Stimulated activated CD4-positive, alpha-beta T cell treated with anti-CD3 and anti-CD28 coated beads, Interleukin-2, amount 100 ng/mL, for 24 hours (primary cell): ENCODE results near the gene USP49.
A peak's percentile ranks its signal among the peaks of the same experiment; 100 is the strongest.
"Not testable (repeated sequence)": the region's sequence is repeated elsewhere in the genome, so short reads cannot be mapped to it uniquely, and the experiment has no call there.

Experiments
- DNase-seq, 2 donors: peaks; one replicate each; pipeline ENCODE4 v3.0.0-alpha.2; 2020

Gene USP49

DNA sequence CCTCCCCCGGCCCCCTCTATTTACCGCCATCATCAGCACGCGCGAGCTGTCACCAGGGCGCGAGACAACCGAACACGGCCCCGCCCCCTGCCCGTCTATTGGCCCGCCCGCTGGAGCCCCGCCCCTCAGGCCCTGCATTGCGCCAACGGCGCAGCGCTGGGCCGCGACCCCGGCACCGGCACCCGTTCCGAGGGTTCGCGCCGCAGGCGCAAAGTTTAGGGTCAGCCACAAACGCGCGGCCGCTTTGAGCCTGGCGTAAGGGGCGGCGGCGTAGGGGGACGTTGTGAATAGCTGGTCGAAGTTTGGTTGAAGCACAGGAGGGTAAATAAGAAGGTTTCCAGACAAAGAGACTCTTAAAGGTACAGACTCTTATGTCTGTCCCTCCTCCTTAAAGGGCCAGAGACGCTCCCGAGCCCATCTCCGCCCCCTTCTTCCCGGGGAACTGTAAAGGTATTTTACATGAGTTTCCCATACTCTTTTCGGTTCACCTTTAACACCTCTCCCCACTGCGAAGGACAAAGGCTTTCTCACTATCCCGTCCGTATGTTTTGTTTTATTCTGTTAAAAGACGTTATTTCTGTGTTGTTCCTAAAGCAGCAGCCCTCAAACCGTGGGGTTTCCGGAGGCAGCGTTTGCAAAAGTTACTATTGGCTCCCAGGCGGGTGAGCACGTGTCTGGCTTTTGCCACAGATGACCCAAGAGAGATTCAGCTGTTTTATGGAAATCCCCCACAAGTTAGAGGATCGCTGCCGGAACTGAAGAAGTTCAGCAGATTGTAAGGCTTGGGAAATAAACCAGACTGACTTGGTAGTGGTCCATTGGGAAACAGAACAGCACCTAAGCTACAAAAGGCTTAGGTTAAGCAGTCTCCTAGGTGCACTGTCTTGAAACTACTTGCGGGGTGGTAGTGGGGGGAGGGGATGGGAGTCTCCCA lies at the start of gene USP49:
Gene USP49 (minus strand): TSS at position 76 of the 934 bp plus-strand sequence. CDS start 88,392 bp downstream, outside the sequence.
- peak; percentile 94 to 97 for DNase-seq

DNA sequence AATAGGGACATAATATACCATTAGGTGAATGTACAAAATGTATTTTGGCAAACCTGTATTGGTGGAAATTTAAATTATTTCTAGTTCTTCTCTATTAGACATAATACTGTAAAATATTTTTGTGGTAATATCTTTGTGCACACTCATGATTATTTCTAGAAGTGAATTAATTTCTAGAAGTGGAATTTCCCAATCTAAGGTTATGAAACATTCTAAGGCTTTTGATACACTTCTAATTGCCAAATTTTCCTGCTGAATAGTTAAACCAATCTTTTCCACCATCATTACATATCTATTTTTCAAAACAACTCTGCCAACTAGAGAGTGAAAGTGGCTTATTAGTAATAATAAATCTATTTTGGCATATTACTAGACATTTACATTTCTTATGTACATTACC lies 48.3 kb upstream of the USP49 start:
- no peak for DNase-seq

DNA sequence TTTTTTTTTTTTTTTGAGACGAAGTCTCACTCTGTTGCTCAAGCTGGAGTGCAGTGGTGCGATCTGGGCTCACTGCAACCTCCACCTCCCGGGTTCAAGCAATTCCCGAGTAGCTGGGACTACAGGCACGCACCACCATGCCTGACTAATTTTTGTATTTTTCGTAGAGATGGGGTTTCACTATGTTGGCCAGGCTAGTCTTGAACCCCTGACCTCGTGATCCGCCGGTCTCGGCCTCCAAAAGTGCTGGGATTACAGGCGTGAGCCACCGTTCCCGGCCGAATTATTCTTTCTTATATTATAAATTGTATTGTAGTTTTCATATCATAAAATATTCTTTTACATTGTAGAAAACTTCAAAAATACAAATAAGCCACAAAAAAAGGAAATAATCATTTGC lies 47.7 kb upstream of the USP49 start:
- not testable (repeated sequence) for DNase-seq

DNA sequence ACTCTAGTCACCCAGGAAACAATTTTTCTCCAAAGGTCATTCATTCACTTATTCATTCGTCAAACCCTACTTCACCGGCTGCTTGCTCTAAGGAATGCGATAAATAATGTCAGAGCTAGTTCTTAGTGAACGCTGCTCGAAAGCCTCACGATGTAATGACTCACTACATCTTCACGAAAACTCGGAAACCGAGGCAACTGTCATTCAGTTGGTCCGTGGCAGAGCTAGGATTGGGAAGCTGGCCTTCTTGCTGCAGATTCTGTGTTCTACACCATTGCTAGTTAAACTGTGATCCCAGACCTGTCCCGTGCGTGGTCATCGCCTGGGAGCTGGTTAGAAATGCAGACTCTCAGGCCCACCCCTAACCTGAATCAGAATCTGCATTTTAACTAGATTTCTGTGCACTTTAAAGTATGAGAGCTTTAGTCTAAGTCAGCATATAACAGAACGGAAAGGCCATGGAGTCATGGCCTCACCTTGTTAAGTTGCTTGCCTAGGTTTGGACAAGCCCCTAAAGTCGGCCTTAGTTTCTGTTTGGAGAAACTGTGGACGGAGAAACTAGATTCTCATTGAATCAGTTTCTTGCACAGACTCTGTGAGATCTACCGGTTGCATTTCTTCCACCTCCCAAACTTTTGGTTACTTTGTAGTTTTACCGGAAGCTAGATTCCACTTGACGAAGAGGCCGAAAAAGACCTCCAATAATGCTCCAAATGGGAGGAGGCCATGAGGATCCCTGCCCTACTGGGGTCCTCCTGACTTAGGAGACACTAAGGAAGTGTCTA lies 47.1 kb upstream of the USP49 start:
- peak in 1 of 2 donors; percentile 46 for DNase-seq

DNA sequence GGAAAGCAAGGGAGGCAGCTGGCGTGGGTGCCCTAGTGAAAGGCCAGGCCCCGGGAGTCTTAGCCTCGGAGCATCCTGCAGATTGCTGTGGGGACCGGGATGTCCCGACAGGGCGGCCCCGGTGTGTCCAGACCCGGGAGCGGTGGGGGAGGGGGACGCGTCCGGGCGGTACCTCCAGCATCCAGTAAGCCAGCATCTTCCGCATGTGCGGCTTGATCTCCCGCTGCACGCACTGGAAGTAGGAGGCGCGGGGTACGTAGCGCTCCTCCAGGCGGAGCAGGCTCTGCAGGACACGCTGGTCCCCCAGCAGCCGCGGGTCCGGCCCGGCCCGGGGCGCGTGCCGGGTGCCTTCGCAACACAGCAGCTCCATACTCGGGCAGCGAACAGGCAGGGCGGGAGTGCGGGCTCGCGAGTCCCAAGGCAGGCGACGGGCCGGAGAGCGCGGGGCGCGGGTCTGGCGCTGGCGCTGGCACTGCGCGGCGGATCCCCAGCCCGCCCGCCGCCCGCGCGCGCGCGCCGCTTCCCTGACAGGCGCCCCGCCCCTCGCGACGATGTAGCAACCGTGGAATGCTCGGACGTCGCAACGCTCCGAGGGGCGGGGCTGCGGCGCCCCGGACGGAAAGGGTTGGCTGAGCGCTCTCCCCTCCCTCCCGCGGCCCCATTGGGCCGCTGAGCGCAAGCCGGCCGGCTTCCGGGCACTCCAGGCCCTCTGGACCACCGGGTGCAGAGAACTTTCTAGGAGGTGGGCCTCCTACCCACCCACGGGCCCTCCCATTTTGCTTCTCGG lies 46.3 kb upstream of the USP49 start, which contains the start of gene CCND3:
Gene CCND3 (minus strand): TSS at position 529 of the 787 bp plus-strand sequence. CDS start 159 bp downstream, at position 370.
- peak; percentile 92 to 97 for DNase-seq

DNA sequence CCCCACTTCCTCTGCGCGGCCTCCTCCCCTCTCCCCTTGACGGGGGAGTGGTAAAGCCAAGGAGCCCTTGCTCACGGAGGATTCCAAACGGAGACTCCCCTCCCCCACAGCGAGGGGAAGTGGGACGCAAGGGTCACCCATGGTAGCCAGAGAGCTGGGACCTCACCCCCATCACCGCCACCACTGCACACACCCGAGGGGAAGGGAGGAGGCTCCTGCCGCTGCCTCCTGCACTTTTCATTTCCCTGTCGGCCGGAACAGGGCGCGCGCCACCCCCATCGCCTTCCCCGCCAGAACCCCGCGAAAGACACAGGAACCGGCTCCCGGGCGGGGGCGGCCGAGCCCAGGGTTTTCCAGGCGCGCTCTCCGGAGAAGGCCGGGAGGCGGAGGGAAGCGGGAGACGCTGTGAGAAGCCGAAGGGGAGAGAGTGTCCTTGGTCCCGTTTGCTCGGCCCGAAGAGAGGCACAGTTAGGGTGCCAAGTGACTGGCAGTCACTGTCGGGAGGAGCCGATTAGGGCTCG lies 45.6 kb upstream of the USP49 start:
- DNase-seq: peak; percentile 66

DNA sequence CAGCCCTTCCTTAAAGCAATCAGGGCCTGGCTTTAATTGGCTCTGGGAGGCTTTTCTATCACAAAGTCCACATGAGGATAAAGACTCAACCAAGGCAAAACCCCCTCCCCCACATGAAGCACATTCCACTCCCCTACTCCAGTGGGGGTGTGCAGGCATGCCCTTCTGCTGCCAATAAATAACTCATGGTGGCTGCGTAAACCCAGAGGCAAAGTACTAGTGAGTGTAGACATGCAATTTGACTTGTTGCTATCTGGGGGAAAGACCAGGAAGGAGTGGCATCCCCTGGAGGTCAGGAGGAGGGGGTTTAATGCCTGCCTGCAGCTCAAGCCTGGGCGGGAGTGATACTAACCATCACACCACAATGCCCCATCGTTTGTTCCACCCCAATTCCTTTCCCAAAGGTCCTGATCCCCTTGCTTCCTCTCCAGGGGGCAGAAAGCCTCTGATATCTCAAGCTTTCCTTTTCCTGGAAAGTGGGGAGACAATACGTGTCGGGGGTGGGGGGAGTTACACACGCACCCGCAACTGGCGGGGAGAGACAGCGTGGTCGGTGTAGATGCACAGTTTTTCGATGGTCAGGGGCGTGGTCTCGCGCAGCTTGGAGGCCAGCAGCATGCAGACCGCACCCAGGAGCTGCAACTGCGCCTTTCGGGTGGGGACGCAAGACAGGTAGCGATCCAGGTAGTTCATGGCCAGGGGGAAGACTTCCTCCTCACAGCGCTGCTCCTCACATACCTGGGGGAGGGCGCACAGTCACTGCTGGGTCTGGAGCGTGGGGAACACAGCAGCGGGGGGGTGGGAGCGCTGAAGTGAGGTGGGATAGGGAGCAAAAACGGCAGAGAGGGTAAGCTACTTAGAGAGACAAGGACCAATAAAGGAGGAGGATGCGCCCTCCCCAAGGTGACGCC lies 44.9 kb upstream of the USP49 start:
- peak; percentile 49 to 68 for DNase-seq

DNA sequence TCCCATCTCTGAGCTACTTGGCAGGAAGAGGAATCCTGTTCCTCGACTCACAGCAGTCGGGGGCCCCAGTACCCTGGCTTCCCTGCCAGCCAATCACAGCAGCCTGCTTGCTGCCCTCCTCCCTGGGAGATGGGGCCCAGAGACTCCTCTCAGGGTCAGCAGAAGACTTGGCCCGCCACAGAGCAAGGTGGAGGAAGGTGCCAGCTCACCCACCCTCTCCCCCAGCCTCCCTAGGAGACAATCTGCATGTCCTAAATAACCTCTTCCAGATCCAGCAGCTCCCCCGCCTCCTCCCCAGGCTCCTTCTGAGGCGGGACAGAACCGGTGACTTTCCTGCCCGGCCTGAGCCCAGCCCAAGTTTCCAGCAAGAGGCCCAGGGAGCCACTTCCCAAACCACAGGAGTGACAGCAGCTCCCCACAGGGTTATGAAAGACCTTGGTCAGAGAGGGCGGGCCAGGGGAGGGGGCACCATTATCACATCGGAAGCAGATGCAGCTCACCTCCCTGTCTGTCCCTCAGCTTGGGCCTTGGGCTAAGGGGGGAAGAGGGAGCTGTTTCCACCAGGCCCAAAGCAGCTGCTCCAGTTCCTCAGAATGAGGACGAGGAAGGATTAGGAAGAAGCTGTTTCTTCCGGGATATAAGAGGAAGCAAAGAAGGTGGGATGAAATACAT lies 44.1 kb upstream of the USP49 start:
- DNase-seq: peak; percentile 33 to 65

DNA sequence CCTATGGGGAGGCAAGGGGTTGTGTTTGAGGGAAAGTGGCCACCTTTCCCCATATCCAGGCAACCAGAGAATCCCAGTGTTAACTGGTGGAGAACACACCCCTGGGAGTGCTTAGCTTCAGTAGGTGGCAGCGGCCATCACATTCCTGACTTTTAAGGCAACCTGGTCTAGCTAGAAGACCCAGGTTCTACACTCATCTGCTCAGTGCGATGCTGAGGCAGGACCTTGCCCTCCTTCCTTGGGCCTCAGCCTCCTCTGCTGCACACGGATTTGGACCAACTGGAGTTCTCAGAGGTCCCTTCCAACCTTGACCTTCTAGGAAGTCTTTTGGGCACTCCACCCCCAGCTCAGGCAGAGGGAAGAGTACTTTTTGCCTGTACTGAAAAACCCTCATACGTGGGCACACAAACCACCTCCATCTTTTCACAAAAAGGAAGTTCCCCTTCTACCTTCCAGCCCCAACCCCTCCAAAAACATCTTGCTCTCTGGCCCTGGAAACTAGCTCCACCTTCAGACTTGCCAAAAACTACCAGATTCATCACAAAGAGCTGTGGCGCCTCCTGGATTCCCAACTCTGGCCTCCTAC lies 43.5 kb upstream of the USP49 start:
- DNase-seq: no peak

DNA sequence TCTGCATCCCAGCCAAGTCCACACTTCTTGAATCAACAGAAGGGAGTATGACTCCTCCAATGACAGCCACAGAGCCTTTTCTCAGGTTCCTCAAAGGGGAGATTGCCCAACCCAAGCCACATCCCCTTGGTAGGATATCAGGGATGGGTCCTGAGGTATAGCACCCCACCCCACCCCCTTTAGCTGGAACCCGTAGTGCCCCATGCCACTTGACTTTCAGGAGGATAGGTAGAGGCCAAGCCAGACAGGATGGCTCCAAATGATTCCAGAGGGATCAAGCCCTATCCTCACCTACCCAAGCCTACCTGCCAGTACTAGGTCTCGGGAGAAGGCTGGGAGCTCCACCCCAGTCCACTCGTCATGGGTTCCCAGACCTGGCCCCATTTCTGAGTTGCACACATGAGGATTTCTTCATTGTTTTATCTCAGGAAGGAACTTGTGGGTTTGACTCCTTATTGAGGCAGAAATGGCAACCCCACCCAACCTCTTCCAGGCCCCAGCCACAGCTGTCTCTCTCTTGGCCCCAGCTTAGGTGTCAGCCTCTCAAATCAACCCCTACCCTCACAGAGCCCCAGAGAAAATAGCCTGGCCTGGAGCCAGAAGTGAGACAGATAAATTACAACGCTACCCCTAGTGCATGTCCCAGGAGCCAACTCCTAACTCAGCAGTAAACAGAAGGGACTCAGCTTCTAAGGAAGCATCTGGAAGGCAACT lies 42.8 kb upstream of the USP49 start:
- DNase-seq: peak in 1 of 2 donors; percentile 35

DNA sequence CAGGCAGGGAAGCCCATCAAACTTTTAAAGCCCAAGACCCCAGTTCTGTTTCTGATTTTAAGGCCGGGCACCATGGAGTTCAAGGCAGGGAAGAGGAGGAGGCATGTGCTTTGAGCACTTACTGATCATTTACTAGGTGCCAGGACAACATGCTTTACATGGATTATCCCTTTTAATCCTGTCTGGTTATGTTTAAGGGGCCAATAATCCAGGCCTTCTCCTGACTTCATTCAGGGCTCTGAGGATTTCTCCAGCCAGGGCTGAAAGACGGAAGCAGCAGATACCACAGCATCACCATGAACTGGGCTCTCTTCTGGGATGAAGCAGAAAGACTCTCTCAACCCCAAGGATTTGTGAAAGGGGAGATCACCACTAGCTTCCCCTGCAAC lies 42.3 kb upstream of the USP49 start:
- no peak for DNase-seq

DNA sequence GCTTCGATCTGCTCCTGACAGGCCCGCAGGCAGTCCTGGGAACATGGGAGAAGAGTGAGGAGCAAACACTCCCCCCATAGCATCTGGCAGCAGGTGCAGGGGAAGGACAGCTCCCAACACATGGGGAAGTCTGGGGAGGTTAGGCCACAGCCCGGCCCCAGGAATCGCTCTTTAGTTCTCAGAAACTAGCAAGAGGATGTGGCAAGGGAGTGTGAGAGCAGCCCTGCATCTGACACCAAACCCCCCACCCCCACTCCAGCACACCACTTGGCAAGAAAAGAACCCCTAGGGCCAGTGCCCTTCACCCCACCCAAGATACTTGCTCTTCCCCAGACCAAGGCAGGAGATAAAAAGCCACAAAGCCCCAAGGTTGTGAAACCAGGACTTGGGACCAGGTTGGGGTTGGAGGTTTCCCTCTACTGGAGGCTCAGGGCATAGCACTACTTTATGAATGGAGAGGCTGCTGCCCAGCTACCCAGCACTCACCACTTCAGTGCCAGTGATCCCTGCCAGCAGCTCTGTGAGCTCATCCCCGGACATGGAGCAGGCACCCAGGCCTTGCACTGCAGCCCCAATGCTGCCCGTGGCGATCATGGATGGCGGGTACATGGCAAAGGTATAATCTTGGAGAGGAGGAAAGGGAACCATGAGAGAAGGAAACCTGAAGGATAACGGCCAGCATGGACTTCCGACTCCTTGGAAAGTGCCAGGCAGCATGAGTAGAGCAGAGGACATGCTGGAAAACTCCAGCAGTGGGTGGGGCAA lies 41.1 kb upstream of the USP49 start:
- DNase-seq: peak; percentile 66 to 72

DNA sequence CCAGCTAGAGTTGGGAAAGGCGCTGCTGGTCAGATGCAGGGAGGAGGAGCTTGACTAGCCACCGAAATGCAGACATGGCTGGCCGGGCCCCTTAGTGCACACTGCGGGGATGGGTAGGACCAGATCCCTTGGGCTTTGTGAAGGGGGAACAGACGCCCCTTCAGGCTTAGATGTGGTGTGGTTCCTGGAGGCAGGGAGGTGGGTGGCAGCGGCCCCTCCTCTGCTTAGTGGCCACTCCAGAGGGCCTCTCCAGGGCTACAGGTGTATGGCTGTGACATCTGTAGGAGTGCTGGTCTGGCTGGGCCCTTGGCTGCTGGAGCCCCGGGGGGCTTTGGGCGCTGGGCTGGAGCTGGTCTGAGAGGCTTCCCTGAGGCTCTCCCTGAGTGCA lies 40.5 kb upstream of the USP49 start:
- peak in 1 of 2 donors; percentile 22 for DNase-seq

DNA sequence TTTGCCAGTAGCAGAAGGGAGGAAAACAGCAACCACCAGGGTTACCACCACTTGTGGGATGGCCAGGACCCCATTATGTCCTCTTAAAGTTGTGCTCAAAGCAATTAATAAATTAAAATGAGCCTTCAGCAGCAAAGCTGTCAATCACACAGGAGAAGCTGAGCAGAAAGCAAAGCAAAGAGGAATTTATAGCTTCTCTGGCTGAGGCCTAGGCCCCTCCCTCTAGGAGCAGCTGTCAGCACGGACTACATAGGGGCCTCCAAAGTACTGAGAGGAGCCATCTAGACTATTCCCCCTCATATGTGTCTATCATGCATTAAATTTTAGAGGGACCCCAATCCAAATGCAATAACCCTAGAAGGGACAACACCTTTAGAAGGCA lies 40.0 kb upstream of the USP49 start:
- DNase-seq: no peak

DNA sequence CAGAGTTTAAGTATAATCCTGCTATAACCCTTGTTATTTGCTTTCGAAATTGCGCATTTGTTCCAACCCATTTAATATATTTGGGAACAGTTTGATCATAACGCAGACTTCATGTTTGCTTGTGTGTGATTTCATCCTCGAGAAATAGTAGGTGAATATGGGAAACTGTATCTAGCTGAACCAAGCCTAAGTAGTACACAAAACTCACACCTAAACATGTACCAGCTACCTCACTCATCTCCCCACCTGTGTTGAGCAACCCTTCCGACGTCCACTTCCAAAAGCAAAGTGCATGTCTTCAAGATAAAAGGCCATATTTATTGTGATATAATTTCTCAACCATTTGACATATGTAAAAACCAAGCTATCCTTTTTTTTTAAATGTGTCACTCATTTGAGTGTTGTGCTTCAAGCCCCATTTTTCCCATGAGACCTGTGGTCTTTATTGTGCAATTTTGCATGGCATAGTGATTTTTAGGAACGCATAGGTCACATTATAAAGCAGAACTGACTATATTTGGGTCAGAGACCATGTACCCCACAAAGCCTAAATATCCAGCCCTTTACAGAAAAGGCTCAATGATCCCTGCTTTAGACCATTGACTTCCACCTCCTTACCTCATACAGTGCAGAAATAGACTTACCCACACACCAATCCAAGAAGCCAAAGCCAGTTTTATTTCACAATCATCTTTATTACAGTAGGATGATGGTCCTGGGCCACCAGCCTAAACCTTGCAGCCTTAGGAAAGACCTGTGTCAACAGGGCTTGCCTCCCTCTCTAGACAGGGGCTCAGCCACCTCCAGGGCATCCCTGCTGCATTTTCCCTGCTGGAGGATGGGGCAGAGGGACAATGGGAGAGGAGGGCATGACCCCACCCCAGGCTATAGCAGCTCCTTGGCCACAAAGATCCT lies 39.4 kb upstream of the USP49 start:
- DNase-seq: no peak

DNA sequence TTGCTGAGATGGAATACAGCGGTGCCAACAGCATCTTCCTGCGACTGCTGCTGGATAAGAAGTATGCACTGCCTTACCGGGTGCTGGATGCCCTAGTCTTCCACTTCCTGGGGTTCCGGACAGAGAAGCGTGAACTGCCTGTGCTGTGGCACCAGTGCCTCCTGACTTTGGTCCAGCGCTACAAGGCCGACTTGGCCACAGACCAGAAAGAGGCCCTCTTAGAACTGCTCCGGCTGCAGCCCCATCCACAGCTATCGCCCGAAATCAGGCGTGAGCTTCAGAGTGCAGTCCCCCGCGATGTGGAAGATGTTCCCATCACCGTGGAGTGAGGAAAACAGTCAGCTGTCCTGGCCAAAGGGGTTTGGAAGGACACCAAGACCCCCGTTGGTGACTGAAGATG lies 37.2 kb upstream of the USP49 start:
- DNase-seq: no peak

DNA sequence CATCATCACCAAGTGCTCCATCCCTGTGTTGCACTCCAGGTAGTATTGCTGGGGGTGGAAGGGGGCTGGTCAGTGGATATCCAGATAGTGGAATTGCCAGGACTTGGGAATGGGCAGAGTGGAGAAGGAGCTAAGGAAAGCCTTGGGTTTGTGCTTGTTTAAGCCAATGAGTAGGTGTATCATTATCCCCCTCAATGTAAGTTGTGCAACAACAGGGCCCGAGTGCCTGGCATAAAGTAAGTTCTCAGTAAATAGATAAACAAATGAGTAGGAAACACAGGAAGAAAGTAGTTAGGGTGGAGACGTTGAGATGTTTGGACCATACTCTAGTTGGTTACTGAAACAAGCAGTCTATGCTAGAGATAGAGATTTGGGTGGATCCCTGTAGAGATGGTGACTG lies 36.6 kb upstream of the USP49 start:
- DNase-seq: no peak

DNA sequence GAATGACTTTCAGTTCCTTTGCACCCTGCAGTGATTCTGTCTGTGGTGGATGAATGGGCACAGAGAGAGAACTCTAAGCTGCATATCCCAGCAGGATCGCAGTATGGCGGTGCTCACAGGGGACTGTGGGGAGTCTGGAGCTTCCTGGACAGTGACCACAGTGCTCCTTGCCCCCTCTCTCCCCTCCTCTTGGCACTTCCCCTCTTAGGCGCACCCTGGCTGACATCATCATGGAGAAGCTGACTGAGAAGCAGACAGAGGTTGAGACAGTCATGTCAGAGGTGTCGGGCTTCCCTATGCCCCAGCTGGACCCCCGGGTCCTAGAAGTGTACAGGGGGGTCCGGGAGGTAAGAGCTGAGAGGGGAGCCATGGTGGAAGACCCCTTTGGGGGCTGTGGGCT lies 34.7 kb upstream of the USP49 start:
- DNase-seq: no peak
